ENCODE measurements around the gene HMGN1. TPM values are rescaled to one million over a fixed set of nuclear protein-coding genes. Genes with fewer than 3 reads are reported as not detected.
"Not testable (repeated sequence)": the region's sequence is repeated elsewhere in the genome, so short reads cannot be mapped to it uniquely, and the experiment has no call there.

Gene HMGN1
- total RNA-seq, 1 experiment from 2014 or later: 262 TPM

DNA sequence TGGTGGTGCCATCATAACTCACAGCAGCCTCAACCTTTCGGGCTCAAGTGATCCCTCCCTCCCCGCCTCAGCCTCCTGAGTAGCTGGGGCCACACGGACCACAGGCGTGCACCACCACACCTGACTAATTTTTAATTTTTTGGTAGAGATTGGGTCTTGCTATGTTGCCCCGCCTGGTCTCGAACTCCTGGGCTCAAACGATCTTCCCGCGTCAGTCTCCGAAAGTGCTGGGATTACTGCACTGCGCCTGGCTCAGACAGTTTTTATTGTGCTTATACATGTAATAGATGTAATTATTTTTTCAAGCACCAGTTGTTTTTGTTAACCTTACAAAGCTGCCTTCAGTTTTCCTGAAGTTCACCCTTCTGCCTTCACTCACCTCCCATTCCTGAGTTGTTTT is 38.0 kb upstream of the HMGN1 start:
- intact Hi-C loops (cut with micrococcal nuclease; ENCODE audit: unreplicated experiment): loop anchor here (10.0 kb wide), 1 partner anchor 72 kb away; the partner anchor contains the start of gene BRWD1
- peak overlapping the region; percentile 74 for H3K4me3 Mint-ChIP-seq (ENCODE audit: low read depth, unreplicated experiment)
- H3K27ac Mint-ChIP-seq (ENCODE audit: unreplicated experiment): no peak overlapping the region
- CTCF ChIA-PET: interaction anchor here (1.1 to 1.6 kb wide), 3 partner anchors 13 to 55 kb away, joined by 3 to 20 read pairs (median 8); no protein-coding TSS in a partner anchor
- H3K9me3 Mint-ChIP-seq (ENCODE audit: low read depth, unreplicated experiment): no peaks in the 10 kb centered on the region
- no peak for DNase-seq
- TF ChIP-seq, protein P1, sequence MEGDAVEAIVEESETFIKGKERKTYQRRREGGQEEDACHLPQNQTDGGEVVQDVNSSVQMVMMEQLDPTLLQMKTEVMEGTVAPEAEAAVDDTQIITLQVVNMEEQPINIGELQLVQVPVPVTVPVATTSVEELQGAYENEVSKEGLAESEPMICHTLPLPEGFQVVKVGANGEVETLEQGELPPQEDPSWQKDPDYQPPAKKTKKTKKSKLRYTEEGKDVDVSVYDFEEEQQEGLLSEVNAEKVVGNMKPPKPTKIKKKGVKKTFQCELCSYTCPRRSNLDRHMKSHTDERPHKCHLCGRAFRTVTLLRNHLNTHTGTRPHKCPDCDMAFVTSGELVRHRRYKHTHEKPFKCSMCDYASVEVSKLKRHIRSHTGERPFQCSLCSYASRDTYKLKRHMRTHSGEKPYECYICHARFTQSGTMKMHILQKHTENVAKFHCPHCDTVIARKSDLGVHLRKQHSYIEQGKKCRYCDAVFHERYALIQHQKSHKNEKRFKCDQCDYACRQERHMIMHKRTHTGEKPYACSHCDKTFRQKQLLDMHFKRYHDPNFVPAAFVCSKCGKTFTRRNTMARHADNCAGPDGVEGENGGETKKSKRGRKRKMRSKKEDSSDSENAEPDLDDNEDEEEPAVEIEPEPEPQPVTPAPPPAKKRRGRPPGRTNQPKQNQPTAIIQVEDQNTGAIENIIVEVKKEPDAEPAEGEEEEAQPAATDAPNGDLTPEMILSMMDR (IDR thresholded peaks at IDR 0.05; ENCODE audit: unreplicated experiment): no peak
- peaks cover 26% of the 10 kb centered on the region for H3K36me3 Mint-ChIP-seq (ENCODE audit: insufficient read depth, unreplicated experiment)
- BruUV-seq (replicated peaks): no TSS peak
- peaks cover 8% of the 10 kb centered on the region for H3K4me1 Mint-ChIP-seq (ENCODE audit: low read depth, unreplicated experiment)
- no peaks in the 10 kb centered on the region for H3K27me3 Mint-ChIP-seq (ENCODE audit: unreplicated experiment)

DNA sequence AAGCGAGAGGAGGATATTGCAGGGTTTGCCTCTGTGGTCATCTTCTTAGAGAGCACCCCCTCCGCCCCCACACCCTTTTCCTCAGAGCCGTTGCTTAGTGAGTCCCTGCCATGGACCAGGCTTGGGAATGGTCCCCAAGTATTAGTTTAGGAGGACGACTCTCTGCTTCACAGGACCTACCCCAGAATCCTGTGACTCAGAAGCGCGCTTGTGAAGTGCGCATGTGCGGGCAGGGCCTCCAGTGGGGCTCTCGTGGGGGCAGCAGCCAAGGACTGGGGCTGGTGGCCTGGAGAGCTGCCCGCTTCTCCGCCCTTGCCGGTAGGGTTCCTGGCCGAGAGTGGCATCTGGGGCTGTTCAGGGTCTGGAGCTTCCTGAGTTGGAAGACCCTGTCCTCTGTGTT is 37.3 kb upstream of the HMGN1 start:
- no peaks in the 10 kb centered on the region for H3K27me3 Mint-ChIP-seq (ENCODE audit: unreplicated experiment)
- H3K4me3 Mint-ChIP-seq (ENCODE audit: low read depth, unreplicated experiment): peak overlapping the region; percentile 17
- H3K36me3 Mint-ChIP-seq (ENCODE audit: insufficient read depth, unreplicated experiment): peaks cover 23% of the 10 kb centered on the region
- no peak overlapping the region for H3K27ac Mint-ChIP-seq (ENCODE audit: unreplicated experiment)
- intact Hi-C loops (cut with micrococcal nuclease; ENCODE audit: unreplicated experiment): loop anchor here (10.0 kb wide), 1 partner anchor 71 kb away; the partner anchor contains the start of gene BRWD1
- H3K4me1 Mint-ChIP-seq (ENCODE audit: low read depth, unreplicated experiment): peaks cover 8% of the 10 kb centered on the region
- TF ChIP-seq, protein P1 (IDR thresholded peaks at IDR 0.05; ENCODE audit: unreplicated experiment): no peak
- CTCF ChIA-PET: no interaction called here
- no peaks in the 10 kb centered on the region for H3K9me3 Mint-ChIP-seq (ENCODE audit: low read depth, unreplicated experiment)
- peak; percentile 14 for DNase-seq
- no TSS peak for BruUV-seq (replicated peaks)

DNA sequence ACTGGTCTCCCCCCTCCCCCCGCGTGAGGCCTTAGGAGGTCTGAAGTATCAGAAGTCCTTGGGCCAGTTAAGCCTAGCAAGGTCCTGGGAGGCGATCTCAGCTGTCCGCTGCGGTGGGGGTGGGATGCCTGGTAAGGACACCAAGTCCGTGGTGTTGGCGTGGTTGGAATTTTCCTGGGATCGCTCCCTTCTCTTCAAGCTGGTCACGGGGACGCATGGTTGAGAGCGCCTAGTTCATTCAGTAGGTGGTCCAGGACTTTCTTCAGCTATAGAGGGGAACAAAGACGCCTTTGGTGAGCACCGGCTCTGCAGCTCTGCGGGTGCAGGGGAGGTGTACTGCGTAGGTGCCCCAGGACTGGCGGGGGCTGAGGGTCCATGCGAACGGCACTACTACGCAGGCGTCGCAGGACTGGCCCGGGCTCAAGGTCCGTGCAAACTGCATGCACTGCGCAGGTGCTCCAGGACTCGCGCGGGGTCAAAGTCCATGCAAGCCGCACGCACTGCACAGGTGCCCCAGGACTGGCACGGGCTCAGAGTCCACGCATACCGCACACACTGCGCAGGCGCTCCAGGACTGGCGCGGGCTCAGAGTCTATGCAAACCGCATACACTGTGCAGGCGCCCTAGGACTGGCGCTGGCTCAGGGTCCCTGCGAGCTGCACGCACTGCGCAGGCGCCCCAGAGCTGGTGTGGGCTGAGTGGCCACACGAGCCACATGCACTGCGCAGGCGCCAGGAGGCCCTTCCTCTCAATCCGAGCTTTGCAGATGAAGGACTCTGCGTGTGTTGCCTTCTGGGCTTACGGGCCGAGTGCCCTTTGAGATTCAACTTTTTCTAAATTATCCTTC is 36.6 kb upstream of the HMGN1 start:
- CTCF ChIA-PET: no interaction called here
- peaks cover 8% of the 10 kb centered on the region for H3K4me1 Mint-ChIP-seq (ENCODE audit: low read depth, unreplicated experiment)
- H3K4me3 Mint-ChIP-seq (ENCODE audit: low read depth, unreplicated experiment): peak overlapping the region; percentile 17
- no peaks in the 10 kb centered on the region for H3K9me3 Mint-ChIP-seq (ENCODE audit: low read depth, unreplicated experiment)
- no peaks in the 10 kb centered on the region for H3K27me3 Mint-ChIP-seq (ENCODE audit: unreplicated experiment)
- intact Hi-C loops (cut with micrococcal nuclease; ENCODE audit: unreplicated experiment): loop anchor here (10.0 kb wide), 1 partner anchor 71 kb away; the partner anchor contains the start of gene BRWD1
- TF ChIP-seq, protein P1 (IDR thresholded peaks at IDR 0.05; ENCODE audit: unreplicated experiment): no peak
- H3K27ac Mint-ChIP-seq (ENCODE audit: unreplicated experiment): no peak overlapping the region
- peak; percentile 68 for DNase-seq
- peaks cover 23% of the 10 kb centered on the region for H3K36me3 Mint-ChIP-seq (ENCODE audit: insufficient read depth, unreplicated experiment)
- BruUV-seq (replicated peaks): no TSS peak

DNA sequence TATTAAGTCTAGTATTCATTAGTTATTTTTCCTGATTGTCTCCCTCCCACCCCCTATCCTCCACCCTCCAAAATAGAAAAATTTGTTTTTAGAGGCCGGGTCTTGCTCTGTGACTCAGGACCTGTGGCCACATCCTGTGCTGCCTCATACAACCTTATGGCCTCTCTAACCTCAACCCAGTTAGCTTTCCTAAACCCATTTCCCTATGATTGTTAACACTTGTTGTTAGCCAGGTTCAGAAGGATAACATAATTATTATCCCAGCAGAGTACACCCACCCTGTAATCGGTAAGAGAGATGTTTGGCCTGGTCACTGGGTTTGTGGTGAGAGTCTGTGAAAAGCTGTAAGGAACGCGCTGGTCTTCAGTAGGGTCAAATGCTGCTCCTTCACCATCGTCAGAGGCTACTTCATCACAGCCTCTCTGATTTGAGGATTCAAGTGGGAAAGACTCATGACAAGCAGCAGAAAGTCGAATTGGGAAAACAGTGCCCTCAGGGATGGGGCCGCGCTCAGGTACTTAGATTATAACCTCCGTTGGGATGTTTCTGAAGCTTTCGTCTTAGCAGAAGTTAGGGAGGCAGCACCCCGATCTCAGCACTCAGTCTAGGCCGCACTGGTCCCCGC is 35.9 kb upstream of the HMGN1 start:
- Mint-ChIP-seq H3K27ac (ENCODE audit: unreplicated experiment) (no peak overlapping the region), H3K27me3 (ENCODE audit: unreplicated experiment) (no peaks in the 10 kb centered on the region), H3K4me1 (ENCODE audit: low read depth, unreplicated experiment) (peaks cover 8% of the 10 kb centered on the region), H3K9me3 (ENCODE audit: low read depth, unreplicated experiment) (no peaks in the 10 kb centered on the region), H3K36me3 (ENCODE audit: insufficient read depth, unreplicated experiment) (peaks cover 23% of the 10 kb centered on the region), H3K4me3 (ENCODE audit: low read depth, unreplicated experiment) (no peak overlapping the region)
- CTCF ChIA-PET: interaction anchor here (0.5 kb wide), 1 partner anchor 15 kb away, joined by 11 read pairs; no protein-coding TSS in a partner anchor
- no peak for DNase-seq
- intact Hi-C loops (cut with micrococcal nuclease; ENCODE audit: unreplicated experiment): loop anchor here (10.0 kb wide), 1 partner anchor 70 kb away; the partner anchor contains the start of gene BRWD1
- TF ChIP-seq, protein P1 (IDR thresholded peaks at IDR 0.05; ENCODE audit: unreplicated experiment): no peak
- no TSS peak for BruUV-seq (replicated peaks)

DNA sequence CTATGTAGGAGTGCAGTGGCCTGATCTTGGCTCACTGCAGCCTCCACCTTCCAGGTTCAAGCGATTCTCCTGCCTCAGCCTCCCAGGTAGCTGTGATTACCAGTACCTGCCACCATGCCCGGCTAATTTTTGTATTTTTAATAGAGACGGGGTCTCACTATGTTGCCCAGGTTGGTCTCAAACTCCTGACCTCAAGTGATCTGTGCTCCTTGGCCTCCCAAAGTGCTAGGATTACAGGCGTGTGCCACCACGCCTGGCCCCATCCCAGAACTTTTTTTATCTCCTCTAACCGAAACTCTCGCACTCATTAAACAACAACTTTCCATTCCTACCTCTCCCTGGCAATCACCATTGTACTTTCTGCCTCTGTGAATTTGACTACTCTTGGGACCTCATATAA is 33.2 kb upstream of the HMGN1 start:
- not testable (repeated sequence) for H3K27me3 Mint-ChIP-seq (ENCODE audit: unreplicated experiment); H3K36me3 Mint-ChIP-seq (ENCODE audit: insufficient read depth, unreplicated experiment); BruUV-seq (replicated peaks); DNase-seq; H3K9me3 Mint-ChIP-seq (ENCODE audit: low read depth, unreplicated experiment); H3K27ac Mint-ChIP-seq (ENCODE audit: unreplicated experiment); H3K4me3 Mint-ChIP-seq (ENCODE audit: low read depth, unreplicated experiment); H3K4me1 Mint-ChIP-seq (ENCODE audit: low read depth, unreplicated experiment)
- CTCF ChIA-PET: interaction anchor here (0.7 kb wide), 1 partner anchor 1145 kb away, joined by 3 read pairs; no protein-coding TSS in a partner anchor
- intact Hi-C loops (cut with micrococcal nuclease; ENCODE audit: unreplicated experiment): loop anchor here (10.0 kb wide), 1 partner anchor 67 kb away; the partner anchor contains the start of gene BRWD1

Measured in Calu3 (cell line).